K562 (cell line): ENCODE results near the gene LMNA. TPM values are rescaled to one million over a fixed set of nuclear protein-coding genes. Genes with fewer than 3 reads are reported as not detected.

Experiments used
- ATAC-seq: fragments of 200-7000 bp; cut with Tn5 transposase; 3 replicates; pipeline ENCODE4 v1.9.1; 2020; ENCODE audit warnings: moderate library complexity
- BruUV-seq: library from RNA; stranded (reverse); fragments of 400-500 nt; replicated peaks from 2 replicates; lab custom pipeline; 2021; lab: Mats Ljungman, UMichigan
- CTCF ChIA-PET: fragments of 300-600 bp; formaldehyde crosslinking; extraction: SDS; loops from one replicate; lab custom pipeline; 2021; ENCODE audit warnings: low intra/inter-chr PET ratio; lab: Yijun Ruan, JAX
- POLR2A ChIA-PET: fragments of 300-600, 350-650 bp; sonication (Branson Sonifier 250); formaldehyde crosslinking; extraction: SDS; loops from one replicate; lab custom pipeline; 2021; ENCODE audit warnings: antibody characterized with exemption, inconsistent platforms; lab: Yijun Ruan, JAX
- DNase-seq, 4 experiments: peaks; one replicate each; pipeline versions ENCODE4 v3.0.0 to v3.0.0-alpha.2; 2011 to 2018; ENCODE audit warnings: low spot score in 3 of 4, mixed read lengths in 3 of 4; ENCODE audit errors: extremely low read depth in 1 of 4
- FAIRE-seq: peaks from 2 replicates; lab custom pipeline; 2011; peaks lifted over from hg19 to GRCh38; lab: Jason Lieb, UNC
- H2AFZ ChIP-seq: 2 replicates; pipeline ENCODE4 v1.6.0; 2011; ENCODE audit warnings: low read depth, low read length, control low read depth, inconsistent platforms
- H3K27ac ChIP-seq: fragments of 200-600 bp; 3 replicates; pipeline ENCODE4 v1.8.0; 2011; ENCODE audit warnings: low read depth, mild to moderate bottlenecking, control low read depth, inconsistent platforms, low read length, moderate library complexity, mixed read lengths; ENCODE audit errors: extremely low read depth
- H3K27me3 ChIP-seq, 2 experiments: fragments of 300-600 bp in 1 of 2; 2 replicates in 1 of 2; 3 replicates in 1 of 2; pipeline versions ENCODE4 v1.6.0 to v1.8.0; 2011; ENCODE audit warnings: inconsistent platforms in 2 of 2, low read length in 2 of 2, mild to moderate bottlenecking in 1 of 2, mixed read lengths in 1 of 2, moderate library complexity in 1 of 2; ENCODE audit not compliant: control insufficient read depth in 2 of 2, insufficient read depth in 2 of 2
- H3K36me3 ChIP-seq: fragments of 300-600 bp; 3 replicates; pipeline ENCODE4 v1.8.0; 2011; ENCODE audit warnings: mild to moderate bottlenecking, low read length, inconsistent platforms; ENCODE audit not compliant: control insufficient read depth, insufficient read depth
- H3K4me1 ChIP-seq, 2 experiments: fragments of 200-600 bp in 1 of 2; replicated peaks in 1 of 2; 2 replicates in 1 of 2; 3 replicates in 1 of 2; pipeline versions ENCODE4 v1.5.1 to v1.8.0; 2011; ENCODE audit warnings: inconsistent platforms in 2 of 2, low read length in 2 of 2, mild to moderate bottlenecking in 1 of 2, mixed read lengths in 1 of 2, moderate library complexity in 1 of 2; ENCODE audit not compliant: control insufficient read depth in 2 of 2, insufficient read depth in 2 of 2
- H3K4me2 ChIP-seq: 2 replicates; pipeline ENCODE4 v1.6.1; 2011; ENCODE audit warnings: low read length, control low read depth, inconsistent platforms, mixed read lengths; ENCODE audit not compliant: insufficient read depth
- H3K4me3 ChIP-seq: fragments of 200-600 bp; sonication (generic), shearing (Covaris generic); 2 replicates; pipeline ENCODE4 v1.5.1; 2016; ENCODE audit warnings: control low read depth, inconsistent platforms
- H3K79me2 ChIP-seq: fragments of 200-600 bp; 3 replicates; pipeline ENCODE4 v1.8.0; 2011; ENCODE audit warnings: low read length, inconsistent platforms; ENCODE audit not compliant: control insufficient read depth, insufficient read depth
- H3K9ac ChIP-seq, 2 experiments: 2 replicates each; pipeline versions ENCODE4 v1.6.0 to v1.6.1; 2011; ENCODE audit warnings: low read depth in 2 of 2, low read length in 2 of 2, control low read depth in 1 of 2, inconsistent platforms in 1 of 2, mild to moderate bottlenecking in 1 of 2, mixed read lengths in 1 of 2; ENCODE audit not compliant: insufficient read depth in 1 of 2
- H3K9me1 ChIP-seq: one replicate; pipeline ENCODE4 v1.6.0; 2011; ENCODE audit warnings: inconsistent platforms, mild to moderate bottlenecking, low read length, moderate library complexity; ENCODE audit not compliant: control insufficient read depth, insufficient read depth
- H3K9me3 ChIP-seq: replicated peaks from 2 replicates; pipeline ENCODE4 v1.5.1; 2011; ENCODE audit warnings: low read depth, low read length, inconsistent platforms; ENCODE audit not compliant: control insufficient read depth, insufficient read depth
- H4K20me1 ChIP-seq: replicated peaks from 2 replicates; pipeline ENCODE4 v1.6.1; 2011; ENCODE audit warnings: low read length, inconsistent platforms, mixed read lengths; ENCODE audit not compliant: control insufficient read depth, insufficient read depth
- CXXC5 ChIP-seq: fragments of 250-450 bp; sonication (Bioruptor Pico); IDR thresholded peaks from 2 replicates; pipeline ENCODE4 v1.8.0; 2022; ENCODE audit warnings: inconsistent platforms, mild to moderate bottlenecking, moderate library complexity
- DDX20 ChIP-seq: fragments of 450-650 bp; IDR thresholded peaks from 2 replicates; pipeline ENCODE4 v1.6.1; 2016; ENCODE audit warnings: missing genetic modification characterization, low read depth, mild to moderate bottlenecking, missing compliant biosample characterization, moderate library complexity
- MXI1 ChIP-seq: IDR thresholded peaks from 2 replicates; pipeline ENCODE4 v1.6.1; 2011; ENCODE audit warnings: low read depth, mild to moderate bottlenecking, improper control_type of control experiment, low read length
- POLR2G ChIP-seq: fragments of 200-400 bp; formaldehyde crosslinking; IDR thresholded peaks from 2 replicates; pipeline ENCODE4 v1.6.1; 2017; ENCODE audit warnings: low read depth, mild to moderate bottlenecking, antibody characterized with exemption, low read length, moderate library complexity
- PRPF4 ChIP-seq: fragments of 200-400 bp; formaldehyde crosslinking; IDR thresholded peaks from one replicate; pipeline ENCODE4 v1.6.1; 2017; ENCODE audit warnings: low read length, low read depth, mild to moderate bottlenecking; ENCODE audit not compliant: insufficient read depth, poor library complexity, severe bottlenecking
- RFX7 ChIP-seq: fragments of 250-450 bp; sonication (Bioruptor Pico); IDR thresholded peaks from 2 replicates; pipeline ENCODE4 v1.5.1; 2021; ENCODE audit warnings: mild to moderate bottlenecking
- SIX5 ChIP-seq, 2 experiments: IDR thresholded peaks; 2 replicates each; pipeline ENCODE4 v1.6.1; 2011; ENCODE audit warnings: low read length in 2 of 2, borderline replicate concordance in 1 of 2, low read depth in 1 of 2, mild to moderate bottlenecking in 1 of 2, moderate library complexity in 1 of 2; ENCODE audit not compliant: insufficient read depth in 1 of 2
- ZNF146 ChIP-seq: IDR thresholded peaks from one replicate; pipeline ENCODE4 v1.6.1; 2018; ENCODE audit warnings: missing compliant biosample characterization; ENCODE audit not compliant: unreplicated experiment
- ZNF384 ChIP-seq: IDR thresholded peaks from 2 replicates; pipeline ENCODE4 v1.6.1; 2012; ENCODE audit warnings: low read depth, low read length, improper control_type of control experiment
- ZNF707 ChIP-seq: fragments of 250-450 bp; sonication (Bioruptor Pico); conservative IDR thresholded peaks from 2 replicates; pipeline ENCODE4 v1.8.0; 2022; ENCODE audit warnings: inconsistent platforms, mild to moderate bottlenecking, moderate library complexity
- ZNF780A ChIP-seq: fragments of 250-450 bp; sonication (Bioruptor Pico); IDR thresholded peaks from 2 replicates; pipeline ENCODE4 v1.5.0; 2021; ENCODE audit warnings: mild to moderate bottlenecking
- WGBS: fragments of 100-300 bp; shearing (Covaris generic); methylation state at CpG from one replicate; pipeline ENCODE4 v1.1.6; 2016; ENCODE audit warnings: low coverage, mixed read lengths; ENCODE audit not compliant: insufficient coverage; ENCODE audit errors: missing lambda C conversion rate; 5-methylcytosine and 5-hydroxymethylcytosine counted together
- in situ Hi-C: fragments of 300-500 bp; cut with MboI; formaldehyde crosslinking; loops from 4 replicates; pipeline ENCODE4 v1.15.0; 2018; ENCODE audit warnings: inconsistent platforms, mixed read lengths
- intact Hi-C: fragments of 100-400 bp; cut with micrococcal nuclease; formaldehyde crosslinking; loops from 2 replicates; pipeline ENCODE4 v1.14.2; 2022
- polyA plus RNA-seq, 8 experiments: library from polyadenylated mRNA; depleted of rRNA in 4 of 8; stranded (reverse) in 5 of 8; unstranded in 3 of 8; fragments of >200 nt; fragmentation: Nextera tagmentation in 2 of 8; fragmentation: Illumina TruSeq in 1 of 8; extraction: Ambion mirVana in 2 of 8; extraction: Trizol in 1 of 8; gene quantifications; 2 replicates each; pipeline versions ENCODE4 v1.2.1 to v1.2.3, GENCODE V29; 2011 to 2014; ENCODE audit warnings: inconsistent platforms in 1 of 8, missing spikeins in 1 of 8
- total RNA-seq, 7 experiments: library from RNA; depleted of rRNA in 6 of 7; stranded (reverse); fragments of >200 nt in 6 of 7; fragmentation: Illumina TruSeq in 2 of 7; extraction: Trizol in 2 of 7; gene quantifications; 2 replicates each; pipeline versions ENCODE4 v1.2.1 to v1.2.3, GENCODE V29; 2011 to 2021; ENCODE audit warnings: low replicate concordance in 1 of 7
- TF ChIP-seq, protein P1 (sequence below): sonication (generic); formaldehyde crosslinking; IDR thresholded peaks from 2 replicates; pipeline ENCODE4 v1.9.0; 2022; ENCODE audit warnings: mild to moderate bottlenecking, missing genetic modification reagents
- TF ChIP-seq, protein P2 (sequence below): fragments of 200-800 bp; sonication (Bioruptor generic); IDR thresholded peaks from 2 replicates; pipeline ENCODE4 v1.6.1; 2017; ENCODE audit warnings: missing genetic modification characterization, missing compliant biosample characterization

LMNA gene
- total and polyA plus RNA-seq, 9 of the 15 experiments (the other 6 are each of a cell fraction or from before 2014, with no cell fraction given), result 1.00 to 347 (median 88.2) TPM

DNA sequence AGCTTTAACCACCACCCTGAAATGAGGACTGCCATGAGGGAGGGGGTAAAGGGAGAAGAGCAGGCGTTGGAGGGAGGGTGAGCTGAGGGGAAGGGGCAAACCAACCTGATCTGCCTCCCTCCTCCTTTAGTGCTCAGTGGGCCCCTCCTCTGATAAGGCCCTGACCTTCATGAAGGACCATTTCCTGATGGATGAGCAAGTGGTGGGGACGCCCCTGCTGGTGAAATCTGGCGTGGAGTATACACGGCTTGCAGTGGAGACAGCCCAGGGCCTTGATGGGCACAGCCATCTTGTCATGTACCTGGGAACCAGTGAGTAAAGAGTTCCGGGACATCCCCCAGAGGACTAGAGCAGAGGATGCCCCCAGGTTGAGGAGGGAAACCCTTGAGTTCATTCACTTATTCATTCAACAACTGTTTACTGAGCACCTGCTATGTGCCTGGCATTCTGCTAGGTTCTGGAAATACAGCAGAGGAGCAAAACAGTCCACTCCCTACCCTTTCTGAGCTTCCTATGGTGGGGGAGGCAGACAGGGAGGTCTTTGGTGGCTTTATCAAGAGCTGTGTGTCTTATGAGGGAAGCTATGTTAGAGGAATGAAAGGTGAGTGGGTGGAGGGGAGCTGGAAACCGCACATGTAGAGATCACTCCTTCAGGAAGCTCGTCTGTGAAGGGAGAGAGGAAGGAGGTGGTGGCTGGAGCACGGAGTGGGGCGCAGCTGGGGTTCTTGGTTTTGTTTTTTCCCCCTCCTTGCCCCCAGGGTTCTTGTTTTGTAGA lies 58.4 kb downstream of the LMNA start (continued):
- TF ChIP-seq, protein P1, sequence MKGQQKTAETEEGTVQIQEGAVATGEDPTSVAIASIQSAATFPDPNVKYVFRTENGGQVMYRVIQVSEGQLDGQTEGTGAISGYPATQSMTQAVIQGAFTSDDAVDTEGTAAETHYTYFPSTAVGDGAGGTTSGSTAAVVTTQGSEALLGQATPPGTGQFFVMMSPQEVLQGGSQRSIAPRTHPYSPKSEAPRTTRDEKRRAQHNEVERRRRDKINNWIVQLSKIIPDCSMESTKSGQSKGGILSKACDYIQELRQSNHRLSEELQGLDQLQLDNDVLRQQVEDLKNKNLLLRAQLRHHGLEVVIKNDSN (CRISPR knock-in tag), result peak; percentile 16; the same call in 1 of the 2 replicates
- no peak for TF ChIP-seq RFX7
- TF ChIP-seq, protein P2, sequence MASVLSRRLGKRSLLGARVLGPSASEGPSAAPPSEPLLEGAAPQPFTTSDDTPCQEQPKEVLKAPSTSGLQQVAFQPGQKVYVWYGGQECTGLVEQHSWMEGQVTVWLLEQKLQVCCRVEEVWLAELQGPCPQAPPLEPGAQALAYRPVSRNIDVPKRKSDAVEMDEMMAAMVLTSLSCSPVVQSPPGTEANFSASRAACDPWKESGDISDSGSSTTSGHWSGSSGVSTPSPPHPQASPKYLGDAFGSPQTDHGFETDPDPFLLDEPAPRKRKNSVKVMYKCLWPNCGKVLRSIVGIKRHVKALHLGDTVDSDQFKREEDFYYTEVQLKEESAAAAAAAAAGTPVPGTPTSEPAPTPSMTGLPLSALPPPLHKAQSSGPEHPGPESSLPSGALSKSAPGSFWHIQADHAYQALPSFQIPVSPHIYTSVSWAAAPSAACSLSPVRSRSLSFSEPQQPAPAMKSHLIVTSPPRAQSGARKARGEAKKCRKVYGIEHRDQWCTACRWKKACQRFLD, result no peak

- no peaks in the 10 kb centered on the region for H3K79me2 ChIP-seq
- POLR2A ChIA-PET, result interaction anchor here (0.6 to 2.0 kb wide), 6 partner anchors 9 to 101 kb away, joined by 3 to 5 read pairs (median 4); partner anchors contain the start of gene PMF1
- CTCF ChIA-PET, result no interaction called here
- no peaks in the 10 kb centered on the region for H3K27me3 ChIP-seq
- DNase-seq (no peak), ATAC-seq (no peak), FAIRE-seq (no peak)
- H3K4me1 ChIP-seq, result peaks cover 17 to 36% of the 10 kb centered on the region in 2 experiments; a peak in 4 of 5 replicates
- TF ChIP-seq CXXC5 (no peak), ZNF384 (no peak), SIX5 (IDR thresholded peaks at IDR 0.05; ENCODE audit: borderline replicate concordance in 1 of 2, insufficient read depth in 1 of 2, low read depth in 1 of 2, low read length in 2 of 2) (no peak), POLR2G (no peak), PRPF4 (no peak), DDX20 (tag) (no peak), MXI1 (no peak), ZNF707 (CRISPR knock-in tag) (no peak), ZNF146 (no peak), ZNF780A (CRISPR knock-in tag) (no peak)
- no peak overlapping the region for H3K4me2 ChIP-seq
- no peaks in the 10 kb centered on the region for H3K9me3 ChIP-seq
- WGBS, result 61% methylated on average over 11 of the region's 12 CpGs
- no TSS peak for BruUV-seq
- no peak overlapping the region for H3K4me3 ChIP-seq
- H3K36me3 ChIP-seq, result no peaks in the 10 kb centered on the region
- no peaks in the 10 kb centered on the region for H4K20me1 ChIP-seq
- H3K9me1 ChIP-seq, result no peaks in the 10 kb centered on the region
- H3K9ac ChIP-seq, result peak overlapping the region in 1 of 2 experiments; percentile 69; a peak in 2 of 4 replicates
- intact Hi-C loops (no loop called here), in situ Hi-C loops (no loop called here)
- H3K27ac ChIP-seq, result no peak overlapping the region
- no peak overlapping the region for H2AFZ ChIP-seq
Measured at GRCh38 chr1:156176610-156177210, 62.2 kb downstream of the LMNA start.
